DMS 273 treated with DMSO at 0.1 percent for 48 hours (cell line): ENCODE data around the gene SCN11A.

Experiments used
- DNase-seq: peaks from one replicate; lab custom pipeline; 2025; lab: John Stamatoyannopoulos, UW

SCN11A gene

GRCh38 chr3:39051649-39052561 lies at the start of gene SCN11A, which contains the start of gene WDR48:
Gene SCN11A (minus strand): TSS chr3:39051944. CDS start chr3:38950362, 101,582 bp downstream.
Gene WDR48 (plus strand): TSS chr3:39052016. CDS start chr3:39052026, 10 bp downstream.
- DNase-seq = peak; percentile 61

GRCh38 chr3:39101022-39101689 lies 49.4 kb upstream of the SCN11A start:
- DNase-seq = no peak

GRCh38 chr3:39100500-39100886 lies 48.7 kb upstream of the SCN11A start:
- DNase-seq = no peak

GRCh38 chr3:39099738-39100499 lies 48.2 kb upstream of the SCN11A start:
- no peak for DNase-seq

GRCh38 chr3:39099242-39099641 lies 47.5 kb upstream of the SCN11A start:
- DNase-seq = no peak

GRCh38 chr3:39098473-39099000 lies 46.8 kb upstream of the SCN11A start:
- no peak for DNase-seq

GRCh38 chr3:39097716-39098472 lies 46.1 kb upstream of the SCN11A start:
- DNase-seq = no peak

- no peak for DNase-seq
These were observed 45.0 kb upstream of the SCN11A start for GRCh38 chr3:39096775-39097174.

- no peak for DNase-seq
These were observed 44.0 kb upstream of the SCN11A start for GRCh38 chr3:39095778-39096177.

GRCh38 chr3:39094851-39095677 lies 43.3 kb upstream of the SCN11A start:
- DNase-seq = no peak

- no peak for DNase-seq
These were observed 39.2 kb upstream of the SCN11A start for GRCh38 chr3:39090922-39091321.

- DNase-seq = no peak
These were observed 37.1 kb upstream of the SCN11A start for GRCh38 chr3:39088889-39089288.

GRCh38 chr3:39088456-39088855 lies 36.7 kb upstream of the SCN11A start:
- DNase-seq = no peak

- no peak for DNase-seq
These were observed 34.4 kb upstream of the SCN11A start for GRCh38 chr3:39086144-39086543.

GRCh38 chr3:39082666-39083313 lies 31.0 kb upstream of the SCN11A start:
- no peak for DNase-seq

GRCh38 chr3:39080026-39080425 lies 28.3 kb upstream of the SCN11A start:
- DNase-seq = no peak

- DNase-seq = no peak
These were observed 27.8 kb upstream of the SCN11A start for GRCh38 chr3:39079530-39079929.

- no peak for DNase-seq
These were observed 24.2 kb upstream of the SCN11A start for GRCh38 chr3:39075910-39076309.

GRCh38 chr3:39068556-39068955 lies 16.8 kb upstream of the SCN11A start:
- DNase-seq = no peak

- DNase-seq = no peak
These were observed 15.5 kb upstream of the SCN11A start for GRCh38 chr3:39067286-39067685.
